HL-60 (cell line): Measurements from ENCODE around the gene MSI1.

Experiments used
- DNase-seq, 2 experiments: peaks; one replicate each; pipeline ENCODE4 v3.0.0-alpha.2; 2010 to 2020; ENCODE audit warnings: low read depth in 1 of 2, low spot score in 1 of 2
- H3K27ac ChIP-seq: fragments of 250-450 bp; sonication (Bioruptor Pico); replicated peaks from 2 replicates; pipeline ENCODE4 v1.5.1; 2020; ENCODE audit warnings: mild to moderate bottlenecking, moderate library complexity
- H3K27me3 ChIP-seq: fragments of 250-450 bp; sonication (Bioruptor Pico); 2 replicates; pipeline ENCODE4 v1.5.1; 2021; ENCODE audit warnings: mild to moderate bottlenecking, moderate library complexity; ENCODE audit not compliant: insufficient read depth, poor library complexity, severe bottlenecking
- H3K4me3 ChIP-seq: replicated peaks from 2 replicates; pipeline ENCODE4 v1.5.1; 2011; ENCODE audit warnings: mild to moderate bottlenecking, control low read depth, low read length; ENCODE audit not compliant: insufficient read depth
- CTCF ChIP-seq: IDR thresholded peaks from one replicate; pipeline ENCODE4 v1.5.1; 2011; ENCODE audit warnings: low read length, control low read depth, inconsistent platforms; ENCODE audit not compliant: insufficient read depth
- GABPA ChIP-seq: IDR thresholded peaks from 2 replicates; pipeline ENCODE4 v1.6.1; 2012; ENCODE audit warnings: low read depth
- POLR2AphosphoS5 ChIP-seq: IDR thresholded peaks from 2 replicates; pipeline ENCODE4 v1.6.1; 2012; ENCODE audit warnings: low read depth
- REST ChIP-seq: IDR thresholded peaks from 2 replicates; pipeline ENCODE4 v1.6.1; 2012; ENCODE audit warnings: low read depth; ENCODE audit not compliant: insufficient replicate concordance
- SPI1 ChIP-seq: IDR thresholded peaks from 2 replicates; pipeline ENCODE4 v1.6.1; 2012; ENCODE audit warnings: low read depth, mild to moderate bottlenecking, borderline replicate concordance

The MSI1 gene

GRCh38 chr12:120381752-120382419 lies 12.9 kb upstream of the MSI1 start:
- no peak overlapping the region for H3K4me3 ChIP-seq
- H3K27me3 ChIP-seq, result peaks cover 5% of the 10 kb centered on the region
- H3K27ac ChIP-seq, result no peak overlapping the region
- DNase-seq, result no peak
- TF ChIP-seq REST (no peak), SPI1 (no peak), CTCF (no peak), GABPA (no peak), POLR2AphosphoS5 (no peak)

GRCh38 chr12:120378036-120378435 lies 9.1 kb upstream of the MSI1 start:
- no peak for TF ChIP-seq SPI1
- TF ChIP-seq GABPA, result no peak
- TF ChIP-seq CTCF, result no peak
- no peak for TF ChIP-seq REST
- TF ChIP-seq POLR2AphosphoS5, result no peak
- no peak overlapping the region for H3K27ac ChIP-seq

GRCh38 chr12:120377611-120378010 lies 8.6 kb upstream of the MSI1 start:
- TF ChIP-seq SPI1, result no peak
- TF ChIP-seq REST, result no peak
- TF ChIP-seq POLR2AphosphoS5, result no peak
- TF ChIP-seq CTCF, result no peak
- no peak for TF ChIP-seq GABPA
- Histone ChIP-seq H3K4me3 (no peak overlapping the region), H3K27me3 (peaks cover 14% of the 10 kb centered on the region), H3K27ac (no peak overlapping the region)
- no peak for DNase-seq

More at GRCh38 chr12:120378036-120378435, 9.1 kb upstream of the MSI1 start:
- DNase-seq, result no peak
- no peak overlapping the region for H3K4me3 ChIP-seq
- peaks cover 14% of the 10 kb centered on the region for H3K27me3 ChIP-seq
